ENCODE measurements around the gene GLG1. TPM values are rescaled to one million over a fixed set of nuclear protein-coding genes. Genes with fewer than 3 reads are reported as not detected.

GLG1 gene
- total RNA-seq, 1 experiment from 2014 or later = 210 TPM

- intact Hi-C loops (cut with micrococcal nuclease; ENCODE audit: unreplicated experiment) = no loop called here
- no peak for DNase-seq
- TF ChIP-seq, protein P1, sequence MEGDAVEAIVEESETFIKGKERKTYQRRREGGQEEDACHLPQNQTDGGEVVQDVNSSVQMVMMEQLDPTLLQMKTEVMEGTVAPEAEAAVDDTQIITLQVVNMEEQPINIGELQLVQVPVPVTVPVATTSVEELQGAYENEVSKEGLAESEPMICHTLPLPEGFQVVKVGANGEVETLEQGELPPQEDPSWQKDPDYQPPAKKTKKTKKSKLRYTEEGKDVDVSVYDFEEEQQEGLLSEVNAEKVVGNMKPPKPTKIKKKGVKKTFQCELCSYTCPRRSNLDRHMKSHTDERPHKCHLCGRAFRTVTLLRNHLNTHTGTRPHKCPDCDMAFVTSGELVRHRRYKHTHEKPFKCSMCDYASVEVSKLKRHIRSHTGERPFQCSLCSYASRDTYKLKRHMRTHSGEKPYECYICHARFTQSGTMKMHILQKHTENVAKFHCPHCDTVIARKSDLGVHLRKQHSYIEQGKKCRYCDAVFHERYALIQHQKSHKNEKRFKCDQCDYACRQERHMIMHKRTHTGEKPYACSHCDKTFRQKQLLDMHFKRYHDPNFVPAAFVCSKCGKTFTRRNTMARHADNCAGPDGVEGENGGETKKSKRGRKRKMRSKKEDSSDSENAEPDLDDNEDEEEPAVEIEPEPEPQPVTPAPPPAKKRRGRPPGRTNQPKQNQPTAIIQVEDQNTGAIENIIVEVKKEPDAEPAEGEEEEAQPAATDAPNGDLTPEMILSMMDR (IDR thresholded peaks at IDR 0.05; ENCODE audit: insufficient read depth in 1 of 2, low read depth in 1 of 2, low read length in 1 of 2, severe bottlenecking in 1 of 2, unreplicated experiment in 1 of 2) = no peak
- Mint-ChIP-seq H3K27me3 (ENCODE audit: insufficient read depth, unreplicated experiment) (no peaks in the 10 kb centered on the region), H3K36me3 (ENCODE audit: insufficient read depth, unreplicated experiment) (no peaks in the 10 kb centered on the region), H3K4me1 (ENCODE audit: low read depth, unreplicated experiment) (peaks cover 9% of the 10 kb centered on the region), H3K4me3 (ENCODE audit: unreplicated experiment) (no peak overlapping the region), H3K9me3 (ENCODE audit: unreplicated experiment) (no peaks in the 10 kb centered on the region), H3K27ac (ENCODE audit: unreplicated experiment) (no peak overlapping the region)
- Histone ChIP-seq H3K4me3 (ENCODE audit: low read depth, low read length) (no peak overlapping the region), H3K36me3 (ENCODE audit: control insufficient read depth, insufficient read depth, low read length) (no peaks in the 10 kb centered on the region), H3K4me1 (peaks cover 10% of the 10 kb centered on the region), H3K9me3 (no peaks in the 10 kb centered on the region), H3K27me3 (replicated peaks; ENCODE audit: control insufficient read depth, insufficient read depth, low read length) (no peaks in the 10 kb centered on the region)
- POLR2A ChIA-PET = no interaction called here
- no TSS peak for BruUV-seq (replicated peaks)
- CTCF ChIA-PET = no interaction called here
Observed at GRCh38 chr16:74578433-74578832, 28.5 kb downstream of the GLG1 start.

DNA sequence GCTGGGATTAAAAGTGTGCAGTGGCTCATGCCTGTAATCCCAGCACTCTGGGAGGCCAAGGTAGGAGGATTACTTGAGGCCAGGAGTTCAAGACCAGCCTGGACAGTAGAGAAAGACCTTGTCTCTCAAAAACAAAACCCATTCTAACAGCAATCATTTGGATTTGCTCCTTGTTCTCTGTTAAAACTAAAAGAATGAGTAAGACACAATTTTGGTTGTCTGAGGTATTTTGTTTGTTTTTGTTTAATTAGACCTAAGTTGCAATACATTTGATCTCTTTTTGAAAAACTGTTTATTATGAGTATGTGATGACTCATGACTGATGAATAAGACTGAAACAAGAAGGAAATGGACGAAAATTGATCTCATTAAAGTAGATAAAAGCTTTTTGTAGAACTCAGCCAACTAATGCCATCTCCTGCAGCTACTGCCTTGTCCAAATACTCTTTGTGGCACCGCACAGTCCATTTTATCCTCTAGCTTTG is 29.0 kb downstream of the GLG1 start:
- H3K27ac Mint-ChIP-seq (ENCODE audit: unreplicated experiment) = no peak overlapping the region
- H3K9me3 Mint-ChIP-seq (ENCODE audit: unreplicated experiment) = no peaks in the 10 kb centered on the region
- ChIA-PET POLR2A (no interaction called here), CTCF (no interaction called here)
- no peaks in the 10 kb centered on the region for H3K9me3 ChIP-seq
- H3K4me3 Mint-ChIP-seq (ENCODE audit: unreplicated experiment) = no peak overlapping the region
- DNase-seq = no peak
- intact Hi-C loops (cut with micrococcal nuclease; ENCODE audit: unreplicated experiment) = no loop called here
- TF ChIP-seq, protein P1 (IDR thresholded peaks at IDR 0.05; ENCODE audit: insufficient read depth in 1 of 2, low read depth in 1 of 2, low read length in 1 of 2, severe bottlenecking in 1 of 2, unreplicated experiment in 1 of 2) = no peak
- H3K4me1 Mint-ChIP-seq (ENCODE audit: low read depth, unreplicated experiment) = peaks cover 3% of the 10 kb centered on the region
- no peaks in the 10 kb centered on the region for H3K27me3 ChIP-seq (replicated peaks; ENCODE audit: control insufficient read depth, insufficient read depth, low read length)
- H3K4me3 ChIP-seq (ENCODE audit: low read depth, low read length) = no peak overlapping the region
- BruUV-seq (replicated peaks) = no TSS peak
- H3K4me1 ChIP-seq = peaks cover 5% of the 10 kb centered on the region; the same call in 1 of the 2 replicates
- H3K27me3 Mint-ChIP-seq (ENCODE audit: insufficient read depth, unreplicated experiment) = no peaks in the 10 kb centered on the region
- no peaks in the 10 kb centered on the region for H3K36me3 ChIP-seq (ENCODE audit: control insufficient read depth, insufficient read depth, low read length)
- H3K36me3 Mint-ChIP-seq (ENCODE audit: insufficient read depth, unreplicated experiment) = no peaks in the 10 kb centered on the region

GRCh38 chr16:74575807-74576643 is 30.9 kb downstream of the GLG1 start:
- 0 out of 2 replicates have a peak, but pooled peaks cover 6% of the 10 kb centered on the region for H3K4me1 ChIP-seq
- CTCF ChIA-PET = no interaction called here
- H3K4me1 Mint-ChIP-seq (ENCODE audit: low read depth, unreplicated experiment) = peaks cover 4% of the 10 kb centered on the region
- no peaks in the 10 kb centered on the region for H3K36me3 ChIP-seq (ENCODE audit: control insufficient read depth, insufficient read depth, low read length)
- BruUV-seq (replicated peaks) = no TSS peak
- no peaks in the 10 kb centered on the region for H3K36me3 Mint-ChIP-seq (ENCODE audit: insufficient read depth, unreplicated experiment)
- TF ChIP-seq, protein P1 (IDR thresholded peaks at IDR 0.05; ENCODE audit: insufficient read depth in 1 of 2, low read depth in 1 of 2, low read length in 1 of 2, severe bottlenecking in 1 of 2, unreplicated experiment in 1 of 2) = no peak
- H3K27me3 Mint-ChIP-seq (ENCODE audit: insufficient read depth, unreplicated experiment) = no peaks in the 10 kb centered on the region
- no peak overlapping the region for H3K27ac Mint-ChIP-seq (ENCODE audit: unreplicated experiment)
- intact Hi-C loops (cut with micrococcal nuclease; ENCODE audit: unreplicated experiment) = no loop called here
- no peaks in the 10 kb centered on the region for H3K27me3 ChIP-seq (replicated peaks; ENCODE audit: control insufficient read depth, insufficient read depth, low read length)
- H3K4me3 ChIP-seq (ENCODE audit: low read depth, low read length) = no peak overlapping the region
- no peaks in the 10 kb centered on the region for H3K9me3 Mint-ChIP-seq (ENCODE audit: unreplicated experiment)
- no peaks in the 10 kb centered on the region for H3K9me3 ChIP-seq
- DNase-seq = no peak
- H3K4me3 Mint-ChIP-seq (ENCODE audit: unreplicated experiment) = no peak overlapping the region
- POLR2A ChIA-PET = no interaction called here

Measured in Caco-2 (cell line).